H1 (cell line): Measurements from ENCODE around the gene TENT5A. TPM values are rescaled to one million over a fixed set of nuclear protein-coding genes. Genes with fewer than 3 reads are reported as not detected.

Experiments
- ATF3 ChIP-seq: IDR thresholded peaks from 2 replicates; pipeline ENCODE4 v1.6.1; 2011; ENCODE audit warnings: low read depth, mild to moderate bottlenecking, low read length; ENCODE audit not compliant: insufficient read depth
- BRCA1 ChIP-seq: IDR thresholded peaks from 2 replicates; pipeline ENCODE4 v1.6.1; 2012; ENCODE audit warnings: low read depth, low read length, improper control_type of control experiment
- CREB1 ChIP-seq: IDR thresholded peaks from 2 replicates; pipeline ENCODE4 v1.6.1; 2012; ENCODE audit warnings: inconsistent platforms
- GABPA ChIP-seq: IDR thresholded peaks from 2 replicates; pipeline ENCODE4 v1.6.1; 2011; ENCODE audit warnings: mild to moderate bottlenecking, low read length, moderate library complexity, borderline replicate concordance; ENCODE audit not compliant: insufficient read depth
- JUND ChIP-seq: IDR thresholded peaks from 2 replicates; pipeline ENCODE4 v1.6.1; 2011; ENCODE audit warnings: mild to moderate bottlenecking, improper control_type of control experiment, low read length
- KDM1A ChIP-seq: fragments of 200-600, 300-600 bp; sonication (generic); IDR thresholded peaks from 2 replicates; pipeline ENCODE4 v1.7.1; 2016; ENCODE audit warnings: mild to moderate bottlenecking, low read length, borderline replicate concordance
- KDM4A ChIP-seq: IDR thresholded peaks from one replicate; pipeline ENCODE4 v1.7.1; 2012; ENCODE audit warnings: low read depth, mild to moderate bottlenecking, moderate library complexity, low read length, inconsistent platforms; ENCODE audit not compliant: severe bottlenecking
- MAFK ChIP-seq: IDR thresholded peaks from 2 replicates; pipeline ENCODE4 v1.6.1; 2012; ENCODE audit warnings: low read depth, mild to moderate bottlenecking, improper control_type of control experiment, low read length
- NANOG ChIP-seq: IDR thresholded peaks from 2 replicates; pipeline ENCODE4 v1.6.1; 2011; ENCODE audit warnings: low read length, low read depth, mild to moderate bottlenecking, inconsistent platforms; ENCODE audit not compliant: insufficient read depth, poor library complexity, severe bottlenecking
- NRF1 ChIP-seq: IDR thresholded peaks from 2 replicates; pipeline ENCODE4 v1.6.1; 2011; ENCODE audit warnings: mild to moderate bottlenecking, low read depth, low read length, improper control_type of control experiment
- POU5F1 ChIP-seq: IDR thresholded peaks from 2 replicates; pipeline ENCODE4 v1.6.1; 2011; ENCODE audit warnings: low read depth, mild to moderate bottlenecking, low read length, moderate library complexity
- SAP30 ChIP-seq: fragments of 300-600 bp; sonication (generic); IDR thresholded peaks from 2 replicates; pipeline ENCODE4 v1.7.1; 2012; ENCODE audit warnings: low read length, moderate library complexity, mild to moderate bottlenecking, inconsistent platforms; ENCODE audit not compliant: insufficient read depth, insufficient replicate concordance
- SIX5 ChIP-seq: IDR thresholded peaks from 2 replicates; pipeline ENCODE4 v1.6.1; 2011; ENCODE audit warnings: mild to moderate bottlenecking, low read depth, low read length
- SP2 ChIP-seq: IDR thresholded peaks from 2 replicates; pipeline ENCODE4 v1.6.1; 2012; ENCODE audit warnings: mild to moderate bottlenecking, low read length, inconsistent platforms
- SUZ12 ChIP-seq: fragments of 200-600 bp; sonication (generic); IDR thresholded peaks from 2 replicates; pipeline ENCODE4 v1.6.1; 2012; ENCODE audit warnings: mild to moderate bottlenecking, inconsistent platforms, low read length, moderate library complexity, mixed read lengths
- TAF1 ChIP-seq: IDR thresholded peaks from 2 replicates; pipeline ENCODE4 v1.6.1; 2011; ENCODE audit warnings: mild to moderate bottlenecking, low read depth, low read length
- TAF7 ChIP-seq: optimal IDR thresholded peaks from 2 replicates; pipeline ENCODE3; 2011; ENCODE audit warnings: low read depth, mild to moderate bottlenecking, inconsistent platforms, low read length, moderate library complexity, borderline replicate concordance
- TBP ChIP-seq: IDR thresholded peaks from 2 replicates; pipeline ENCODE4 v1.6.1; 2011; ENCODE audit warnings: low read depth, low read length, improper control_type of control experiment
- USF2 ChIP-seq: IDR thresholded peaks from 2 replicates; pipeline ENCODE4 v1.6.1; 2011; ENCODE audit warnings: low read length, improper control_type of control experiment
- YY1 ChIP-seq: IDR thresholded peaks from 2 replicates; pipeline ENCODE4 v1.6.1; 2011; ENCODE audit warnings: low read depth, mild to moderate bottlenecking, low read length
- polyA plus RNA-seq, 7 experiments: library from polyadenylated mRNA; depleted of rRNA in 3 of 7; stranded (reverse) in 5 of 7; unstranded in 2 of 7; fragments of >200 nt in 5 of 7; fragments of 200-250 nt in 2 of 7; gene quantifications; 1 replicate in 5 of 7; 2 replicates in 1 of 7; 4 replicates in 1 of 7; pipeline versions ENCODE4 v1.2.1 to v1.2.3, GENCODE V29; 2011 to 2013; ENCODE audit warnings: missing spikeins in 2 of 7, mixed read lengths in 2 of 7
- total RNA-seq: library from RNA; stranded (reverse); fragmentation: NEBNext Ultra II Directional; extraction: Animal tissue kit (Norgen Biotek cat#: 25700); gene quantifications from 2 replicates; pipeline ENCODE4 v1.2.1, GENCODE V29; 2021

Gene TENT5A
- total and polyA plus RNA-seq, 2 of the 8 experiments (the other 6 are each of a cell fraction or from before 2014, with no cell fraction given), result 0.91 to 2.9 TPM

- no peak for TF ChIP-seq YY1
- TF ChIP-seq SUZ12, result no peak
- TF ChIP-seq BRCA1, result no peak
- TF ChIP-seq TAF7, result no peak
- TF ChIP-seq KDM4A, result no peak
- no peak for TF ChIP-seq MAFK
- no peak for TF ChIP-seq SIX5
- TF ChIP-seq NRF1, result no peak
- no peak for TF ChIP-seq JUND
- no peak for TF ChIP-seq GABPA
- no peak for TF ChIP-seq SAP30
- no peak for TF ChIP-seq ATF3
- TF ChIP-seq SP2, result no peak
- TF ChIP-seq POU5F1, result peak; percentile 16; the same call in 1 of the 2 replicates
- TF ChIP-seq NANOG, result peak; percentile 69
- no peak for TF ChIP-seq TAF1
- TF ChIP-seq USF2, result no peak
- TF ChIP-seq TBP, result no peak
- no peak for TF ChIP-seq KDM1A
- 0 out of 2 replicates have a peak, but pooled peaks have one; percentile 10 for TF ChIP-seq CREB1
Measured at GRCh38 chr6:81708113-81708699, 44.3 kb downstream of the TENT5A start (continued).
